Right renal cortex interstitium (tissue), 3 donors: Measurements from ENCODE around the gene SCP2. TPM values are rescaled to one million over a fixed set of nuclear protein-coding genes. Genes with fewer than 3 reads are reported as not detected.

Experiments
- DNase-seq, 3 donors: peaks; one replicate each; pipeline ENCODE4 v3.0.0-alpha.2; 2013; ENCODE audit warnings: low read depth in 3 of 3, low spot score in 2 of 3
- polyA plus RNA-seq, 3 donors: library from polyadenylated mRNA; unstranded; fragments of 120-200 nt; gene quantifications; one replicate each; pipeline ENCODE4 v1.2.1, GENCODE V29; 2013; ENCODE audit not compliant: insufficient read length in 3 of 3

The SCP2 gene
- polyA plus RNA-seq, 3 donors, result 236 to 247 (median 241) TPM

GRCh38 chr1:53092659-53093450 is 165.8 kb downstream of the SCP2 start:
- DNase-seq, result no peak

GRCh38 chr1:53093451-53093754 is 166.3 kb downstream of the SCP2 start:
- no peak for DNase-seq

GRCh38 chr1:53093778-53094532 is 166.9 kb downstream of the SCP2 start:
- DNase-seq, result no peak

- no peak for DNase-seq
Measured at GRCh38 chr1:53094533-53094919, 167.4 kb downstream of the SCP2 start.

Other genes starting within 250 kb of the SCP2 start
- 10 to 100 TPM; 17.8 to 20.2 (median 19.6) TPM for gene COA7, start 228.9 kb upstream of the SCP2 start, polyA plus RNA-seq
- 10 to 100 TPM; 25.1 to 26.4 (median 25.2) TPM for gene ZYG11B, start 200.8 kb upstream of the SCP2 start, polyA plus RNA-seq
- under 1 TPM; 0.14 to 0.17 (median 0.15) TPM for gene ZYG11A, start 84.5 kb upstream of the SCP2 start, polyA plus RNA-seq
- gene ECHDC2, start 5.5 kb upstream of the SCP2 start, polyA plus RNA-seq, result 100 to 1,000 TPM; 107 to 108 (median 108) TPM
- gene PODN, start 134.9 kb downstream of the SCP2 start, polyA plus RNA-seq, result 1 to 10 TPM; 1.4 to 1.8 (median 1.6) TPM
- gene SLC1A7, start 215.4 kb downstream of the SCP2 start, polyA plus RNA-seq, result under 1 TPM; 0.08 to 0.12 (median 0.08) TPM